Measurements from ENCODE around the gene RNF2.
"Not testable (repeated sequence)": the region's sequence is repeated elsewhere in the genome, so short reads cannot be mapped to it uniquely, and the experiment has no call there.

The RNF2 gene

GRCh38 chr1:185053204-185053603, 7.8 kb downstream of the RNF2 start:
- no peak for DNase-seq

GRCh38 chr1:185054365-185055060, 9.2 kb downstream of the RNF2 start:
- DNase-seq, result no peak

- no peak for DNase-seq
Observed at GRCh38 chr1:185058110-185058509, 12.8 kb downstream of the RNF2 start.

- DNase-seq, result no peak
Observed at GRCh38 chr1:185058876-185059275, 13.5 kb downstream of the RNF2 start.

GRCh38 chr1:185059950-185060571, 14.7 kb downstream of the RNF2 start:
- DNase-seq, result no peak

- DNase-seq, result no peak
Observed at GRCh38 chr1:185062710-185063370, 17.5 kb downstream of the RNF2 start.

GRCh38 chr1:185063719-185064118, 18.4 kb downstream of the RNF2 start:
- DNase-seq, result no peak

- not testable (repeated sequence) for DNase-seq
Observed at GRCh38 chr1:185065006-185065405, 19.6 kb downstream of the RNF2 start.

GRCh38 chr1:185066181-185066580, 20.8 kb downstream of the RNF2 start:
- no peak for DNase-seq

- DNase-seq, result no peak
Observed at GRCh38 chr1:185068341-185068740, 23.0 kb downstream of the RNF2 start.

- no peak for DNase-seq
Observed at GRCh38 chr1:185069202-185069772, 23.9 kb downstream of the RNF2 start.

GRCh38 chr1:185070051-185070450, 24.7 kb downstream of the RNF2 start:
- DNase-seq, result no peak

GRCh38 chr1:185073725-185074124, 28.4 kb downstream of the RNF2 start:
- no peak for DNase-seq

- DNase-seq, result no peak
Observed at GRCh38 chr1:185074307-185074706, 28.9 kb downstream of the RNF2 start.

- no peak for DNase-seq
Observed at GRCh38 chr1:185075476-185075875, 30.1 kb downstream of the RNF2 start.

GRCh38 chr1:185077374-185077773, 32.0 kb downstream of the RNF2 start:
- DNase-seq, result no peak

- DNase-seq, result no peak
Observed at GRCh38 chr1:185080422-185080821, 35.1 kb downstream of the RNF2 start.

- DNase-seq, result no peak
Observed at GRCh38 chr1:185083818-185084217, 38.5 kb downstream of the RNF2 start.

GRCh38 chr1:185087101-185087500, 41.7 kb downstream of the RNF2 start:
- DNase-seq, result no peak

- no peak for DNase-seq
Observed at GRCh38 chr1:185087746-185088145, 42.4 kb downstream of the RNF2 start.

GRCh38 chr1:185091480-185091879, 46.1 kb downstream of the RNF2 start:
- DNase-seq, result no peak

- no peak for DNase-seq
Observed at GRCh38 chr1:185094761-185095160, 49.4 kb downstream of the RNF2 start.

- DNase-seq, result no peak
Observed at GRCh38 chr1:185096531-185096930, 51.2 kb downstream of the RNF2 start.

GRCh38 chr1:185104083-185104482, 58.7 kb downstream of the RNF2 start:
- DNase-seq, result no peak
